Urothelium cell line (cell line): ENCODE results near the gene NALF2.

ENCODE experiments used
- DNase-seq: peaks from one replicate; pipeline ENCODE4 v3.0.0; 2011; ENCODE audit warnings: low spot score, mixed read lengths
- FAIRE-seq: peaks from 2 replicates; lab custom pipeline; 2011; peaks lifted over from hg19 to GRCh38; lab: Jason Lieb, UNC

NALF2 gene

DNA sequence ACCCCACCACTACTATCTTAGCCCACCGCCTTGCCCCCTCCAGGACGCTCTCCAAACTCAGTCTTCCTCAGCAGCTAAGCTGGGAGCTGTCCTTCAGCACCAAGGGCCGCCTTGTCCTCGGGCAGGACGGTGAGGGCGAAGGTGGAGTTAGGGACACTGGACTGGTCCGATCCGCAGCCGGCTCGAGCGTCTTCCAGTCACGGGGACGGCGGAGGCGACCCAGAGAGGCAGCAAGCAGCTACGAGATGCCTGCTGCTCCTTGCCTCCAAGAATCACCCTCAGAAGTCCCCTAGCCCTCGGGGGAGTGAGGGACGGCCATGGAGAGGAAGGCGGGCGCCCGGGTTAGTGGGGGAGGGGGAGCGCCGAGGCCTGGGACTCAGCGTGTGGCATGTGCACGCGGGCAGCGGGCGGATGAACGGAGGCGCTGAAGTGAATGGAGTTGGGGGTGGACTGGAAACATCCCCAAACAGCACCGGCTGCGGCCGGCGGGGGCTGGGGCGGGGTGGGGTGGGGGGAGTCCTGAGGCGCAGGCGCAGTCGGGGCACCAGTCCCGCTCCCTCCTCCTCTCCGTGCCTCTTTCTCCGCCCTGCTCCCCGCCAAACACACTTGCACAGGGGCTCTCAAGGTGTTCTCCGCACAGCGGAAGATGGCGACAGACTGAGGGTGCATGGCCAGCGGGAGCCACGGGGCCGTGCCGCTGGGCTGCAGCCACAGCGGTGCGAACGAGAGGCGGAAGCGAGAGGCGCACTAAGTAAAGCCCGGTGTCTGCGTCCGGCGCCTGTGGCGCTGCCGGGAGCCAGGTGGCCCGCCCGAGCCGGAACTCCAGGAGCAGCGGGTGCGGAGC, at the start of gene NALF2:
NALF2 (plus strand) TSS at position 545 of the 844 bp plus-strand sequence. CDS start 957 bp downstream, outside the sequence.
- FAIRE-seq = no peak
- DNase-seq = peak; percentile 67

DNA sequence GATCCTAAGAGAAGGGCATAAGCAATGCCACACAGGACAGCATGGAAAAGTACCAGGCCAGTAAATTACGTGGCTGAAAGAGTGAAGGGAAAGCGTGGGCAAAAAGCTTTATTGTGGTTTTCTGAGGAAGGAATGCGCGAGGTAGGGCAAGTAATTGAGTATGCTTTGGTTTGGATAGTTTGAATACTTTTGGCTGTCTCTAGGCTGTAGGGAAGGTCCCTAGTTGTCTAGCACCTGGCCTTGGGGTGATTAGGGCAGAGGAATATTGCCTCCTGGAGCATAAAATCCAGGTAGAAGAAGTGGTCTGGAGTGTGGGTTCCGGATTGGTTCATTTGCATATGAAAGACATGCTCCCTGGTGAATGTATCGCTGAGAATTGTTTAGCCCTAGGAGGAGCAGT, 46.4 kb upstream of the NALF2 start:
- FAIRE-seq (no peak), DNase-seq (peak; percentile 29)

DNA sequence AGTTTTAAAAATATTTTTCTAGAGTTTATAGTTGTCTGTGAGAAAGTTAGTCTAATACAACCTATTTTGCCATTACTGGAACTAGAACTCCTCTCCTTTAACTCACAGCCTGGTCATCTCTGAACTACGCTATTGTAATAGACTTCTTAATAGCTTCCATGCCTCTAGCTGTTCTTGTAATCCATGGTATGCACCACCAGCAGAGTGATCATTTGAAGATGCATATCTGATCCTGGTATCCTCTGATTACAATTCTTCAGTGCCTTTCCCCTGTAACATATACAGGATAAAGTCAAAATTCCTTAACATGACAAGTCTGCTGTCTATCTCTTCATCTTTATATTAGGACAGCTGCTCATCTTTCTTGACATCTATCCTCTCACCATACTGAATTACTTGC, 37.6 kb upstream of the NALF2 start:
- DNase-seq (no peak), FAIRE-seq (no peak)

DNA sequence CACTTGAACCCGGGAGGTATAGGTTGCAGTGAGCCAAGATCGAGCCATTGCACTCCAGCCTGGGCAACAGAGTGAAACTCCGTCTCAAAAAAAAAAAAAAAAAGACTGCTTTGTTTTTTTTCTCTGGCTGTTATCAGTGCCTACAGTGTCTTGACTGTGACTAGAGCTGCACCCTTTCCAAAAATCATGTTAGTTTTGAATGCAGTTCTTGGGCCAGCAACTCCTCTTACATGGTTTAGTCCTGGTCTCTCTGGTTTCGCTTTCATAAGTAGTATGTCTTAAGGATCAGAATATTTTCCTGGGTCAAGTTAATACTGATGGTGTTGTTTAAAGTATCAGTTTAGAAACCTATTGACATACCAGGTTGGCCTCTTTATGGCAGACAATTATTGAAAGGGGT, 34.2 kb upstream of the NALF2 start:
- DNase-seq (no peak), FAIRE-seq (no peak)

DNA sequence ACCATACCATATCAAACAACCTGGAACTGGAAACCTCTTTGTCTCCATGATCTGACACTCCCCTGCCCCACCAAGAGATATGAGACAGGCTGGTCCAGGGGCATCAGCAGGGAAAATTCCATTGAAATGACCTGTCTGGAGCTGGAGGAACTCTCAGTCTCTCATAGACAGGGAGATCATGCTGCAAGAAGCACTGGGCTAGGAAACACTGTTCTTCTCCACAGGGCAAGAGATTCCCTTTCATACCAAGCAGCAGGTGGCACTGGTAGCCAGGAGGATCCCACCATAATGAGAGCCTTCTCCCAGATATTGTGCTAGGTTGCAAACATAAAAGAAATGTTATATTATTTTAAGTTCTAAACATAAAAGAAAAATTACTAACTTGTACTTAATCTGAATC, 14.5 kb upstream of the NALF2 start:
- DNase-seq = no peak
- FAIRE-seq = no peak

DNA sequence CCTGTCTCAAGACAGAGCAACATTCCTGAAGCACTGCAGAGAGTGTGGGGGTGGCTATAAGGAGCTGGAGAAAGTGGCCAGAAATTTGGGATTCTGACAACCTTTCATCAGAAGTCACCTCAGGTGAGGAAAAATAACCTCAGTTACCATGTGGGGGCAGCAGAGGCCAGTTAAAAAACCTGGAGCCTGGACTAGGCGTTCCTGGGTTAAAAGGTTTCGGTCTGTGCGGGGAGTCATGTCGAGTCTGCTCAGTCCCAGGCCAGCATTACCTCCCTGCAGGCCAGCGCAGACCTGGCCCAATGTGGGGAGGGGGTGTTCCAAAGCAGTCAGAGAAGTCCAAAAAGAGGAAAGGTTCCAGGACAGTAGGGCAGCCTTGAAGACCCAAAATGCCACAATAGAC, 10.9 kb upstream of the NALF2 start:
- FAIRE-seq = no peak
- DNase-seq = peak; percentile 44

DNA sequence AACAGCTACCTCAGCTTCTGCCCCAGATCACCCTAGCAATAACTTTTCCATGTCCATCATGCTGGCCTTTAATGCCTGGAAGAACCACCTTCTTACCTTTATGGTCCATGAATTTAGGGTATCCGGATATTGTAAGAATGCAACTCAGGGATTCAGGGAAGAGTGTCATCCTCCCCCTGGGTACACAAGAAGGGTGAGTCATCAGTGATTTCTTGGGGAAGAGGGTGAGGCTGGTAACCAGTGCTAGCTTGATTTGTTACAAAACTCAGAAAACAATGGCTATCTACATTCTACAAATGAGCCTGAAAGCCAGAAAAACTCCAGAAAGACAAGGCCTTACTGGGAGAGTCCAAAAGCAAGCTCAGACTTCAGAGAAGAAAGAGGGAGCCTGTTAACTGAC, 10.4 kb upstream of the NALF2 start:
- DNase-seq = no peak
- no peak for FAIRE-seq

DNA sequence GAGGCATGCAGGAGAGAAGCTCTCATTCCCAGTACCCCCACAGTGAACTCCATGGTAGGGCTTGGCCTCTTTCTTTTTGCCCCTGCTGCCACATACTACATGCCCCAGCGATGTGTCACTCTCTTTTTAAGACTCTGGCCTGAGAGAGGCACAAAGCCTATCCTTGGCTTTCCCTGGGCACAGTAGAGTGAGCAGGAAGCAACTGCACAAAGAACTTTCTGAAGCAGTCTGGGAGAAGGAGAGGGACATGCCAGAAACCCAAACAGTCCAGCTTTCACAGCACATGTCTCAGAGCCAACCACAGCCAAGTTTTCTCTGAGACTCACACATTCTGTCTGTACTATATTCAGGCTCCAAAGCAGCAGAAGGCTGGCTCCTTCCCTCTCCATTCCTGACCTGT, 7.9 kb upstream of the NALF2 start:
- no peak for DNase-seq

DNA sequence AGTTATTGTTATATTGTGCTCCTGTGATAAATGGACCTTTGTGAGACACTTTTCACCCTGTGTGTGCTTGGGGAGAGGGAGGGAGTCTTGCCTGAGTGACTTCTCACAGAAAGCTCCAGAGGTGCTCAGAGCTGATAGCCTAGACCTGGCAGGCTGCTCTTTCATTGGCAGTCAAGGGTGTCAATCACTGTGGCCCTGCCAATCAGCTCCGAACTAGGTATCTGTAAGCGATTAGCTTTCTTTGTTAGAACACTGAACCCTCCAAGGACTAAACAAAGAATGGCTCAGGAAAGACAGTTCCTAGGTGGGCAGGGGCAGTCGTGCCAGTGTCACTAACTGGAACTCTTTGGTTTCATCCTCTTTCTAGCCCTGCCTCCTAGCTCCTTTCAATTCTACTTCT, 2.7 kb upstream of the NALF2 start:
- FAIRE-seq (no peak), DNase-seq (no peak)

More for the DNA sequence above, 7.9 kb upstream of the NALF2 start:
- no peak for FAIRE-seq

DNA sequence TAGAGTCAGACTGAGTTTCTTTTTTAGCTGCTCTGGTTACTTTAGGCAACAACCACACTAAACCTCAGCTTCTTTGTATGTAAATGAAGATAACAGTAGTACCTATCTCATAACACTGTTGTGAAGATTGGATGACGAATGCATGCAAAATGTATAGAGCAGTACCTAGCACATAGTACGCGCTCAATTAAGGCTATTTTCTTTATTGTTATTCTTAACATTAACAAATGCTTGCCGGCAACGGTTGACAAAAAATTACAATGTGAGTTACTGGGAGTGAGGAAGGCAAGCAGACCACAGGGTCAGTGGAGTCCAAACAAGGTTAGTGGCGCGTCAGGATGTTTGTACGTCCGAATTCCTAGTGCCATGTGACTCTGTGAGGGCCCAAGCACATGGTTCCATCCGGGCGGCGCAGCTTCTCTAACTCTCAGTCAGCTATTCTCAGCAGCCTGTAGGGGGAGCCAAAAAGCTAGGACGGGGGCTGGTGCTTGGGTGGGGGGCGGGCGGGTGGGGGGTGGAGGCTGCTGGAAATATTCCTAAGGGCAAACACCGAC, 821 bp upstream of the NALF2 start:
- FAIRE-seq (no peak), DNase-seq (no peak)

DNA sequence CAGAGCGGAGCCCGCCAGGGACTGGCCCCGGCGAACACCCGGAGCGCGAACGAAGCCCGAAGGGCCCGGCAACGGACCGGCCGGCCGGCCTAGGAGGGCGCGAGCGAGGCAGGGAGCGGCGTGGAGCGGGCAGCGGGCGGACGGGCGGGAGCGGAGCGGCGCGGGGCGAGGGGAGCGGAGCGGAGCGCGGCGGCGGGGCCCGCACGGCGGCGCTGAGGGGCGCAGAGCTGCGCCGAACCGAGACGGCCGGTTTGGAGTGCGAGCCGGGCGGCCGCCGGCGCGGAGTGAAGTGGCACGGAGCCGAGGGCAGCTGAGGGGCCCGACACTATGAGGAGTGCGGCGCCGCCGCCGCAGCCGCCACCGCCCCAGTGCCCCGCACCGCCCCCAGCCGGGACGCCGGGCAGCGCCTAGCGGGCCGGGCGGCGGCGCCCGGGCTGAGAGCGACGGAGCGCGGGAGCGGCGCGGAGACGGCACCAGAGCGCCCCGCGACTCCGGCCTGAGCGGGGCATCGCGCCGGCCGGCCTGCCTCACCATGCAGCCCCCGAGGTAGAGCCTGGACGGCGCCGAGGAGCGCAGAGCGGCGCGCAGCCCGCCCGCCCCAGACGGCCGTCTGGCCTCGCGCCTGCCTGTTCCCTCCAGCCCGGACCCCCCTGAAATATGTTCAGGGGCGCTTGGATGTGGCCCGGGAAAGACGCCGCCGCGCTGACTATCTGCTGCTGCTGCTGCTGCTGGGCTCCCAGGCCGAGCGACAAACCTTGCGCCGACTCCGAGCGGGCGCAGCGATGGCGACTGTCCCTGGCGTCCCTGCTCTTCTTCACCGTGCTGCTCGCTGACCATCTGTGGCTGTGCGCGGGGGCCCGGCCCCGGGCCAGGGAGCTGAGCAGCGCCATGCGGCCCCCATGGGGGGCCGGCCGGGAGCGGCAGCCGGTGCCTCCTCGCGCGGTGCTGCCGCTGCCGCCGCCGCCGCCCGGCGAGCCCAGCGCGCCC, 793 bp downstream of the NALF2 start:
- FAIRE-seq (no peak), DNase-seq (no peak)

DNA sequence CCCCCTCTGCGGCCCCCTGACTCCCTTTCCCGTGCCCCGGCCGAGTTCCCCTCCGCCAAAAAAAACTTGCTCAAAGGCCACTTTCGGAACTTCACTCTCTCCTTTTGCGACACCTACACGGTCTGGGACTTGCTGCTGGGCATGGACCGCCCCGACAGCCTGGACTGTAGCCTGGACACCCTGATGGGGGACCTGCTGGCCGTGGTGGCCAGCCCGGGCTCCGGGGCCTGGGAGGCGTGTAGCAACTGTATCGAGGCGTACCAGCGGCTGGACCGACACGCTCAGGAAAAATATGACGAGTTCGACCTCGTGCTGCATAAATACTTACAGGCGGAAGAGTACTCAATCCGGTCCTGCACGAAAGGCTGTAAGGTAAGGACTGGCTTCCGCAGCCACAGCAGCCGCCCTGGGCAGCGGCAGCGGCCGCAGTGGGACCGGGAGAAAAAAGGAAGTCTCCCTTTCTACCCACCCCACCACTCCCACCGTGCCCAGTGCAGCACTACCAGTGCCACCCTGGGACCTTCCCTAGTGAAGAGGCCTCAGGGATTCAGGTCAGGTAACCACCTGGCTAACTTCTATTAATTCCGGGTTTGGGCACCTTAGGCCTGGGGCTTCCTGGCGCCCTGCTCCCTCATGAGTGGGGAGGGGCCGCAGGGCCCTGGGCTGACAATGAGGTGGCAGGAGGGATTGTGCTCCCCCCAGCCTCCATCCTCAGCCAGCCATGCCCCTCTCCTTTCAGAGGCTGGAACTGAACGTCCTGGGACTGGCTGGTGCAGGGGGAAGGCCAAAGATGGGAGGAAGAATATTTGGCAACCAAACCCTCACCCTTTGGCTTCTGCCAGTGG, 1.9 kb downstream of the NALF2 start:
- FAIRE-seq = no peak
- no peak for DNase-seq

DNA sequence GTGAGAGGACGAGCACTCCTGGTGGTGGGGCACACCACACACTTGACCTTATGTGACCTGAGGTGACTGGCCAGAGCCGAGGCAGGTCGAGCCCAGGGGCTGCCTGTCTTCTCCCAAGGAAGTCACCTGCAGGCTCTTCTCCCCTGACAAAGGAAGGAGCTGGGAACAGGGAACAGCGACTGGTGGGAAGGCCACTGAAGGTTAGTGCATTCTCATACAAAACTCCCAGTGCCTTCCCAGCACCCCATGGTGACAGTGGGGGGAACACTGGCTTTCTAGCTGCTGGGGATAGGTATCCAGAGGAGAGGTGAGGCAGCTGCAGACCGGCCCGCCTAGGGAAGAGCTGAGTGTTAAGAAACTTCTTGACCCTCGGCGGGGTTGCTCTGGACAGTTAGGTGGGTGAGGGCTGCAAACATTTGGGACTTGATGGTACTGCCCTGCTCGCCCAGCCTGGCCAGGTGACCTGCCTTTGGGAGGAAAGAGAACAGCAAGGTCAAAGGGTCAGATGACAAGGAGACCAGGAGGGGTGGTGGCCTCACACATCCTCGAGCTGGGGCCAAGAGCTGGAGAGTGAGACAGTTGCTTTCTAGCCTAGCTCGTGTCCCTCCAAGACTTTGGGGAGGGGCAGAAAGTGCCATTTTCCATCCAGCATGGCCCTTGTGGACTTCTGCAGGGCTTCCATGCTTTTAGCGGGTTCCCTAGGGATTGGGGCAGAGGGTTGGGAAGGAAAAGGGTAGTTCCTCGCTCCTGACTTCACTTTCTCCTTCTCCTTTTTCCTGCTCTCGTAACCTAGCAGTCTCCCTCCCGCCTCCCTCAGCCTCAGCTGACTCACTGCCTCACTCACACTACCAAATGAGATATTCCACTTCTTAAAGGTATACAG, 2.7 kb downstream of the NALF2 start:
- DNase-seq = peak; percentile 29
- no peak for FAIRE-seq

DNA sequence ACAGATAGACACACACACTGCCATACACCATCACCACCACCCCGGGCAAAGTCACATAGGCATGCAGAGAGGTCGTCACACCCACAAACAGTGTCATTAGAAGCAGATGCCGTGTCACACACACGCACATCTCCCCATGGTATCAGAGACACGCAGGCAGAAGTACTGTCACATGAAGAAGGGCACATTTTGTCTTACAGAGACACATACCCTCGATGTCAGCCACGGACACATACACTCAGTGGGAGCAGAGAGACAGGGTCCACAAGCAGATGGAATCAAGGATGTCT, 3.3 kb downstream of the NALF2 start:
- no peak for FAIRE-seq
- no peak for DNase-seq

DNA sequence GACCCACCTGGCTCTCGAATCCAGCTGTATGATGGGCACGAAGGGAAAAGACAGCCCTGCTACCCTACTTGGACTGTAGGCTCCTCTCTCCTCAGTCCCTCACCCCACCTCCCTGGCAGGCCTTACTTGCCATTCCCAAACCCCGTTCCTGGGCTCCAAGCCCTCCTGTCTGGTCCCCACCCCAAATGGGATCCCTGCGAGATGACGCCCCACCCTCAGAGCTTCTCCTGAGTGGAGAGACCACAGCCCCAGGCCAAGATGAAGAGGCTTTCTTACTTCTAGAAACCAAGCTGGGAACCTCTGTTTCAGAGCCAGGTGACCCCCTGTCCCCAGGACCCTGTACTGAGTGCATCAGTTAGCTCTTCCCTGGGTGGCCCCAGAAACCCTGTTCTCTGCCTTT, 4.5 kb downstream of the NALF2 start:
- FAIRE-seq = no peak

DNA sequence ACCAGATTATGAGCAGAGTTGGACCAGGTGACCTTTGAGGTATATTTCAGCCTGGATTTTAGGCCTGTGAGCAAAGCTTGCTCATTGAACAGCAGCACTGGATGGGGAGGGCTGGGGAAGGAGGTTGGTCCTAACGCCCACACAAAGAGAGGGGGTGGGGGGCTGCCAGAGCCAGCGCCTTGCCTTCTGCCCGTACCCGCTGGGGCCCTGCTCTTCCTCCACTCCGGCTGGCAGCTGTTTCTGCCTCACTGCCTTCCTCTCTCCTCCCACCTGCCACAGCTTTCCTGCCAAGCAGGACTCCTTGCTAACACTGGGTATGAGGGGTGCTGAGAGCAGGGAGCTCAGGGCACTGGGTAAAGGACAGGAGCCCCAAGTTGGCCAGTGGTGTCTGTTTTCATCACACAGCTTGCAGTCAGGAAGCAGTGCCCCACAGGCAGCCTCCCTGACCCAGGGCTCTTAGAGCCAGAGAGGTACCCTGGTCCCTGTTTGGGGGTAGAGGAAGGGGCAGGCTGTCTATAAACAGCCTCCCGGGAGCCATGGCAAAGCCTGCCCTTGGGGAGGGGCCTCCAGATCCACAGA, 6.1 kb downstream of the NALF2 start:
- FAIRE-seq (no peak), DNase-seq (no peak)

More for the DNA sequence above, 4.5 kb downstream of the NALF2 start:
- no peak for DNase-seq

DNA sequence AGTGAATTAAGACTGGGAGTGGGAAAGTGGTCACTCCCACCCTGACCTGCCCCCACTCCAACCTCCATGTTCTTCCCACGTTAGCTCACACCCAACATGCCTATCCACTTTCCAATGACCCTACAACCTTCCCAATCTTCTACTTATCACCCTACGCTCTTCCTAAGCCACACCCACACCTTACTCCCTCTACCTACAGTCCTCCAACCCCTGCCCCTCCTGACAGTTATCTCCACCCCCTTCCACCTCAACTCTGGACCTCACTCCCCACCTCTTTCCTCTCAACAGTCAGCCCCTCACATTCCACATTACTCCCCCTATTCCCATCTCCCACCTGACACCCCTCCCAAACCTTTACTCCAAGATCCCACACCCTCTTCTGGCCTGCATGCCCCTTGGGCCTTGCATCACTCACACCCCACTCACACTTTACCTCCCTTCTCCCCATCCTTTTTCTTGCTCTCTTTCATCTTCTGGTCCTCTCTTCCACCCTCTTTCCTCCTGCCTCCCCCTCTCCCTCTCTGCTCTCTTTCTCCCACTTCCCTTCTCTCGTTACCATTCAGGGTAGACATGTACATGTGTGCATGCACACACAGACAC, 6.9 kb downstream of the NALF2 start:
- DNase-seq = no peak
- no peak for FAIRE-seq

DNA sequence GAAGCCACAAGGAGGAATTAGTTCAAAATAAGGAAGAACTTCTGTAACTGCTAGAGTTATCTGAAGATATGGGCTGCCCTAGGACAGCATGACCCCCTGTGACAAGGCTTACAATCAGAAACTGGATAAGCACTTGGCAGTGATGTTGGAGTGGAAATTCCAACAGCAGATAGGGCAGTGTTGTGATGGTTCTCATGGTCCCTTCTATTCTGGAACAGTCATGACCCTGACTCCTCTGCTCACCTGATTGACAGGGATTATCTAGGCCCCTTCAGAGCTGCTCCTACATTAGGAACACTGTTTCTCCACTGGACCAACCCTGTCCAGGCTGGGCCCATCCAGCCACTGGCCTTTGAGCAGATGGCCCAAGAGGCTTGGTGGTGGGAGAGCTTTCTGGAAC, 17.9 kb downstream of the NALF2 start:
- DNase-seq = no peak
- FAIRE-seq = no peak

DNA sequence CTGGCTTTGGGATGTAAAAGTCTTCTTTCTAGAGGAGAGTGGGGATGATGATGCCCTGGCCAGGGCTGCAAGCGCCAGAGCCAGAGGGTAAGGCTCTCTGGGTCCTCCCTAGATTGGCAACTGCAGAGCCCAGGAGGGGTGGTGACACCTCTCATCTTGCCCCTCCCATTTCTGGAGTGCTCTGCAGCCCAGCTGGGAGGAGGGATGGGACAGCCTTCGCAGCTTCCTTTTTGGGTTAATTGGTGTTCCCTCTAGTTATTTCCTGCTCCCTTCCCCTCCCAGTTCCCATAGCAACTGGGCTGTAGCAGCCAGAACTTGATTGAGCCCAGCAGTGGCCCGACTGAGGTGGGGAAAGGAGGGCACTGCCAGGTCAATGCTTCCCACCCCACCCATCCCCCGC, 19.2 kb downstream of the NALF2 start:
- FAIRE-seq = no peak

More for the DNA sequence above, 19.2 kb downstream of the NALF2 start:
- no peak for DNase-seq
